Fibroblast of lung (primary cell): ENCODE data around the gene SPATA33. TPM values are rescaled to one million over a fixed set of nuclear protein-coding genes. Genes with fewer than 3 reads are reported as not detected.

ENCODE experiments used
- DNase-seq, 2 donors: peaks; one replicate each; pipeline versions ENCODE4 v3.0.0 to v3.0.0-alpha.2; 2010; ENCODE audit warnings: low read depth in 2 of 2
- H2AFZ ChIP-seq: 2 replicates; pipeline ENCODE4 v1.5.1; 2012; ENCODE audit warnings: low read length, control low read depth, inconsistent platforms
- H3K27ac ChIP-seq: 2 replicates; pipeline ENCODE4 v1.5.1; 2011; ENCODE audit warnings: low read length, control low read depth; ENCODE audit not compliant: insufficient read depth
- H3K27me3 ChIP-seq: 2 replicates; pipeline ENCODE4 v1.5.1; 2011; ENCODE audit warnings: mild to moderate bottlenecking, low read length; ENCODE audit not compliant: control insufficient read depth, insufficient read depth
- H3K36me3 ChIP-seq: 2 replicates; pipeline ENCODE4 v1.5.1; 2011; ENCODE audit warnings: low read length; ENCODE audit not compliant: control insufficient read depth, insufficient read depth
- H3K4me1 ChIP-seq: 2 replicates; pipeline ENCODE4 v1.5.1; 2011; ENCODE audit warnings: low read length; ENCODE audit not compliant: control insufficient read depth, insufficient read depth; ENCODE audit errors: extremely low read depth
- H3K4me2 ChIP-seq: 2 replicates; pipeline ENCODE4 v1.5.1; 2011; ENCODE audit warnings: low read length, control low read depth; ENCODE audit not compliant: insufficient read depth; ENCODE audit errors: extremely low read depth
- H3K4me3 ChIP-seq, 4 experiments: fragments of 200-600 bp in 1 of 4; sonication (generic) in 1 of 4; replicated peaks in 1 of 4; 2 replicates each; pipeline ENCODE4 v1.5.1; 2011 to 2016; ENCODE audit warnings: low read length in 4 of 4, low read depth in 3 of 4, mild to moderate bottlenecking in 3 of 4, control low read depth in 2 of 4, inconsistent platforms in 1 of 4, mixed read lengths in 1 of 4; ENCODE audit not compliant: insufficient read depth in 1 of 4; ENCODE audit errors: control extremely low read depth in 1 of 4
- H3K79me2 ChIP-seq: 2 replicates; pipeline ENCODE4 v1.5.1; 2012; ENCODE audit warnings: mild to moderate bottlenecking, low read length, inconsistent platforms; ENCODE audit not compliant: control insufficient read depth, insufficient read depth
- H3K9ac ChIP-seq: 2 replicates; pipeline ENCODE4 v1.5.1; 2011; ENCODE audit warnings: mild to moderate bottlenecking, low read length, control low read depth; ENCODE audit not compliant: insufficient read depth
- H3K9me3 ChIP-seq: 2 replicates; pipeline ENCODE4 v1.5.1; 2012; ENCODE audit warnings: low read depth, low read length; ENCODE audit not compliant: control insufficient read depth, insufficient read depth
- H4K20me1 ChIP-seq: 2 replicates; pipeline ENCODE4 v1.5.1; 2011; ENCODE audit warnings: low read length; ENCODE audit not compliant: control insufficient read depth, insufficient read depth; ENCODE audit errors: extremely low read depth
- EZH2 ChIP-seq: IDR thresholded peaks from 2 replicates; pipeline ENCODE4 v1.5.1; 2012; ENCODE audit warnings: low read length, control low read depth, mild to moderate bottlenecking; ENCODE audit errors: missing control alignments
- polyA plus RNA-seq, 2 donors: library from polyadenylated mRNA; depleted of rRNA in 1 of 2; stranded (reverse) in 1 of 2; unstranded in 1 of 2; fragments of >200 nt; gene quantifications; 2 replicates each; pipeline ENCODE4 v1.2.1, GENCODE V29; 2011 to 2012; ENCODE audit warnings: missing spikeins in 1 of 2
- total RNA-seq: library from RNA; depleted of rRNA; stranded (reverse); fragments of >200 nt; gene quantifications from 2 replicates; pipeline ENCODE4 v1.2.1, GENCODE V29; 2014
- TF ChIP-seq, protein P1 (sequence below), 2 donors: IDR thresholded peaks in 1 of 2; conservative IDR thresholded peaks in 1 of 2; 1 replicate in 1 of 2; 2 replicates in 1 of 2; pipeline ENCODE4 v1.5.1; 2011 to 2012; ENCODE audit warnings: low read length in 2 of 2, control low read depth in 1 of 2, inconsistent platforms in 1 of 2, low read depth in 1 of 2, mild to moderate bottlenecking in 1 of 2

The SPATA33 gene
- total and polyA plus RNA-seq, 2 donors (not counting 1 experiment from before 2014, with no cell fraction given): 2.0 to 2.8 TPM

DNA sequence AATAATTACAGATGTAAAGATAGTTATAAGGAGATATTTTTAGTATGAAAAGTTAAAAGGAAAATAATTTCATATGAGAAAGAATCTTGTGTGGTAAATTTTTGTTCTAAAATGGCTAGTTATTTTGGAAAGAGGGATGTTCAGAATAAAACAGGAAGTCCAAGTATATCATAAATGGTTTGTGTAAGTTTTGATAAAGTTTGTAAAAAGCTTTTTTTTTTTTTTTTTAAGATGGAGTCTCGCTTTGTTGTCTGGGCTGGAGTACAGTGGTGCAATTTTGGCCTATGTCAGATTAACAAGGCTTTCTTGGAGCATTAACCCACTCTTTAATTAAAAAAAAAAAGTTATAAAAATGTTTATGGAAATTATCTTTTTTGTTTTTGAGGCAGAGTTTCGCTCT lies 20.6 kb downstream of the SPATA33 start:
- H3K4me3 ChIP-seq: no peak overlapping the region
- H3K4me1 ChIP-seq: no peaks in the 10 kb centered on the region
- H3K36me3 ChIP-seq: no peaks in the 10 kb centered on the region
- H4K20me1 ChIP-seq: no peaks in the 10 kb centered on the region
- H2AFZ ChIP-seq: no peak overlapping the region
- no peak overlapping the region for H3K27ac ChIP-seq
- no peaks in the 10 kb centered on the region for H3K9me3 ChIP-seq
- H3K27me3 ChIP-seq: no peaks in the 10 kb centered on the region
- H3K79me2 ChIP-seq: no peaks in the 10 kb centered on the region
- TF ChIP-seq, protein P1, sequence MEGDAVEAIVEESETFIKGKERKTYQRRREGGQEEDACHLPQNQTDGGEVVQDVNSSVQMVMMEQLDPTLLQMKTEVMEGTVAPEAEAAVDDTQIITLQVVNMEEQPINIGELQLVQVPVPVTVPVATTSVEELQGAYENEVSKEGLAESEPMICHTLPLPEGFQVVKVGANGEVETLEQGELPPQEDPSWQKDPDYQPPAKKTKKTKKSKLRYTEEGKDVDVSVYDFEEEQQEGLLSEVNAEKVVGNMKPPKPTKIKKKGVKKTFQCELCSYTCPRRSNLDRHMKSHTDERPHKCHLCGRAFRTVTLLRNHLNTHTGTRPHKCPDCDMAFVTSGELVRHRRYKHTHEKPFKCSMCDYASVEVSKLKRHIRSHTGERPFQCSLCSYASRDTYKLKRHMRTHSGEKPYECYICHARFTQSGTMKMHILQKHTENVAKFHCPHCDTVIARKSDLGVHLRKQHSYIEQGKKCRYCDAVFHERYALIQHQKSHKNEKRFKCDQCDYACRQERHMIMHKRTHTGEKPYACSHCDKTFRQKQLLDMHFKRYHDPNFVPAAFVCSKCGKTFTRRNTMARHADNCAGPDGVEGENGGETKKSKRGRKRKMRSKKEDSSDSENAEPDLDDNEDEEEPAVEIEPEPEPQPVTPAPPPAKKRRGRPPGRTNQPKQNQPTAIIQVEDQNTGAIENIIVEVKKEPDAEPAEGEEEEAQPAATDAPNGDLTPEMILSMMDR (conservative IDR thresholded peaks at IDR 0.05 in 1 of 2, IDR thresholded peaks at IDR 0.05 in 1 of 2; ENCODE audit: low read depth in 1 of 2, low read length in 2 of 2): no peak
- no peak for TF ChIP-seq EZH2
- no peak for DNase-seq
- H3K4me2 ChIP-seq: no peak overlapping the region
- H3K9ac ChIP-seq: no peak overlapping the region

GRCh38 chr16:89685916-89686315 lies 28.3 kb downstream of the SPATA33 start:
- peaks cover 6% of the 10 kb centered on the region for H3K4me1 ChIP-seq
- H3K27ac ChIP-seq: no peak overlapping the region
- no peaks in the 10 kb centered on the region for H3K27me3 ChIP-seq
- TF ChIP-seq, protein P1 (conservative IDR thresholded peaks at IDR 0.05 in 1 of 2, IDR thresholded peaks at IDR 0.05 in 1 of 2; ENCODE audit: low read depth in 1 of 2, low read length in 2 of 2): no peak
- TF ChIP-seq EZH2: no peak
- no peaks in the 10 kb centered on the region for H4K20me1 ChIP-seq
- H3K4me2 ChIP-seq: no peak overlapping the region
- H2AFZ ChIP-seq: no peak overlapping the region
- H3K4me3 ChIP-seq: no peak overlapping the region
- peaks cover 17% of the 10 kb centered on the region for H3K79me2 ChIP-seq
- no peaks in the 10 kb centered on the region for H3K9me3 ChIP-seq
- H3K36me3 ChIP-seq: peaks cover 7% of the 10 kb centered on the region
- DNase-seq: no peak
- no peak overlapping the region for H3K9ac ChIP-seq

GRCh38 chr16:89686520-89687091 lies 29.0 kb downstream of the SPATA33 start, which contains the start of gene CDK10:
CDK10 (plus strand) TSS chr16:89686689; CDS start chr16:89686711, 22 bp downstream.
- TF ChIP-seq, protein P1 (conservative IDR thresholded peaks at IDR 0.05 in 1 of 2, IDR thresholded peaks at IDR 0.05 in 1 of 2; ENCODE audit: low read depth in 1 of 2, low read length in 2 of 2): no peak
- no peak for TF ChIP-seq EZH2
- H3K27ac ChIP-seq: peak within 1 kb of the TSS; percentile 67
- peak within 1 kb of the TSS; percentile 82 for H3K9ac ChIP-seq
- DNase-seq: peak; percentile 78 to 83
- H2AFZ ChIP-seq: peak within 1 kb of the TSS; percentile 98
- H3K4me1 ChIP-seq: peaks cover 6% of the 10 kb centered on the region
- H4K20me1 ChIP-seq: no peaks in the 10 kb centered on the region
- peaks cover 17% of the 10 kb centered on the region for H3K79me2 ChIP-seq
- H3K4me3 ChIP-seq: peak within 1 kb of the TSS; percentile 65 to 94 (median 81)
- peak within 1 kb of the TSS; percentile 86 for H3K4me2 ChIP-seq
- H3K9me3 ChIP-seq: no peaks in the 10 kb centered on the region
- no peaks in the 10 kb centered on the region for H3K27me3 ChIP-seq
- peaks cover 10% of the 10 kb centered on the region for H3K36me3 ChIP-seq
